Activated T-cell treated with anti-CD3 and anti-CD28 coated beads, Interleukin-2, amount 50 U/mL, for 24 hours (primary cell): ENCODE results near the gene GSAP.

Source experiments
- DNase-seq: peaks from one replicate; pipeline ENCODE4 v3.0.0-alpha.2; 2020
- H3K27ac Mint-ChIP-seq: 2 replicates; pipeline ENCODE4 v1.8.0; 2020; ENCODE audit warnings: mild to moderate bottlenecking, mixed read lengths
- H3K27me3 Mint-ChIP-seq: 2 replicates; pipeline ENCODE4 v1.8.0; 2020; ENCODE audit warnings: mixed read lengths
- H3K36me3 Mint-ChIP-seq: 2 replicates; pipeline ENCODE4 v1.8.0; 2020; ENCODE audit warnings: low read depth, mixed read lengths
- H3K4me1 Mint-ChIP-seq: 2 replicates; pipeline ENCODE4 v1.8.0; 2020; ENCODE audit warnings: low read depth, mixed read lengths
- H3K4me3 Mint-ChIP-seq: 2 replicates; pipeline ENCODE4 v1.8.0; 2020; ENCODE audit warnings: mild to moderate bottlenecking, moderate library complexity, mixed read lengths
- H3K9me3 Mint-ChIP-seq: 2 replicates; pipeline ENCODE4 v1.8.0; 2020; ENCODE audit warnings: mixed read lengths

Gene GSAP

GRCh38 chr7:77426521-77427051, 10.4 kb upstream of the GSAP start:
- Mint-ChIP-seq H3K27ac (no peak overlapping the region), H3K4me1 (peaks cover 26% of the 10 kb centered on the region), H3K36me3 (no peaks in the 10 kb centered on the region), H3K9me3 (no peaks in the 10 kb centered on the region), H3K4me3 (no peak overlapping the region), H3K27me3 (no peaks in the 10 kb centered on the region)
- no peak for DNase-seq

DNA sequence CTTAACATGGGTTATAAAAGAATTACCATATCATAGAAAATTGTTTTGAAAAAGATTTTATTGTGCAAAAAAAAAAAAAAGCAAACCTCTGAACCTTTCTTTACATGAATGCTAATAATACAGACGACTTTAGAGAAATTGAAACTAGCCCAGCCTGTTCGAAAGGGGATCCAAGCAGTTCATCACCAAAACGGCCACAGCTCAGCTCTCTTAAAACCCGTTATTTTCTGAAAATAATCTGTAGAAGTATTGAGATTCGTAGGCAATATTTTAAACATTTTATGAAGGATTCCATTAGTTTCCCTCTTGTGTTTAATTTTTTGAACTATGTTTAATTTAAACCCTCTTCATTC, 9.9 kb upstream of the GSAP start:
- Mint-ChIP-seq H3K27ac (no peak overlapping the region), H3K4me3 (no peak overlapping the region), H3K4me1 (peaks cover 26% of the 10 kb centered on the region), H3K36me3 (no peaks in the 10 kb centered on the region), H3K27me3 (no peaks in the 10 kb centered on the region), H3K9me3 (no peaks in the 10 kb centered on the region)
- DNase-seq = no peak

DNA sequence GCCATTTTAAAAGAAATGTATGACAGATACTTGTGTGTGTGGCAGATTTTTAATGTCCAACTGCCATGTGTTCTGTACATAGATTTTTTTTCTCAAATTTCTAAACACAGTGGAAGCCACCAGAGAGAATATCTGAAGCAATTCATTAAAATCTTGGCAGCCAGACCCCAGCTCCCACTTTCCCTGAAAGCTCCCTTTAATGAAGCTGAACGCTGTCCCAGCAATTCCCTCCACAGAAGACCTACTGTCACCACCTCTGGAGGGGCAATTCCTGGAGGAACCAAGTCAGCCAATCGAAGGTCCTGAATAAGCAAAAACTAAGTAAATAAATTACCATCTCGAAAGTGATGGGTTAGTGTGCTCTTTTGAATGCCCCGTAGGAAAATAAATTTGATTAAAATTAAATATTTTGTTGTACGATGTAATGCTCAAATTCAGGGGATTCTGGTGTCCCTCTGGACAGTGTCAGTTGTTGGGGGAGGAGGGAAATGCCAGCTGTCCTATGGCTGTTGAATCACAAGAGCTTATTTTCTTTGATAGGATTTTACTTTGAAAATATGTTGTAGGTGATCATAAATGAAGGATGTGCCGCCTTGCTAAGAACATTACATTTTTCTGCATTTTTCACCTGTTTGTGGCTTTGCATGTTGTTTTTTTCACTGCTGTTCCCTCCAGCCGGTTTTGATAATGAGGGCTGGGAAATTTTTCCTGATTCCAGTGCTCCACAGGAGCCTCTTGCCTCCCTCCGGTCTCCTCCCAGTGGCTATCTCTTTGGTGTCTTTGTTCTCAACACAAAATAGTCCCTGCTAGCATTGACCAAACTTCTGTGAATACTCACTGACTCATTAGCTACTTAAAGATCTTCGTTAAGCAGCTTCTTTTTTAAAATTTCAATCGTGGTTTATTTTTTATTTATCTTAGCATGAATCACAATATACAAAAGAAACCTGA, 9.2 kb upstream of the GSAP start:
- no peak for DNase-seq
- Mint-ChIP-seq H3K27ac (no peak overlapping the region), H3K4me3 (no peak overlapping the region)

DNA sequence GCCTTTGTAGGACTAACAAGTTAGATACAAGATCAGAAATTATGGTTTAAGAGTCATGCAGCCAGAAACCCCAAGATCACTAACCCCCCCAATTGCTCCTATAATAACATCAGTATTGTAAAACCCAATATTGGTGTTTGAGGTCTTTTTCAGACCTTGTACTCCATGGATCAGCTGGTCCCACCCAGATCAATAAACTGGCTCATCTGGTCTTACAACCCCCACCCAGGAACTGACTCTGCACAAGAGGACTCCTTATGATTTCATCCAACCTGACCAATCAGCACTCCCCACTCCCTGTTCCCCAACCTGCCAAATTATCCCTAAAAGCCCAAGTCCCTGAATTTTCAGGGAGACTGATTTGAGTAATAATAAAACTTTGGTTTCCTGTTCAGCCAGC, 6.4 kb upstream of the GSAP start:
- DNase-seq = no peak
- Mint-ChIP-seq H3K9me3 (no peaks in the 10 kb centered on the region), H3K27ac (no peak overlapping the region), H3K27me3 (no peaks in the 10 kb centered on the region), H3K4me3 (no peak overlapping the region), H3K4me1 (peaks cover 24% of the 10 kb centered on the region), H3K36me3 (no peaks in the 10 kb centered on the region)

More for the DNA sequence above, 9.2 kb upstream of the GSAP start:
- no peaks in the 10 kb centered on the region for H3K36me3 Mint-ChIP-seq
- H3K9me3 Mint-ChIP-seq = no peaks in the 10 kb centered on the region
- no peaks in the 10 kb centered on the region for H3K27me3 Mint-ChIP-seq
- H3K4me1 Mint-ChIP-seq = peaks cover 27% of the 10 kb centered on the region

GRCh38 chr7:77420986-77421672, 5.0 kb upstream of the GSAP start:
- Mint-ChIP-seq H3K9me3 (no peaks in the 10 kb centered on the region), H3K4me3 (no peak overlapping the region), H3K4me1 (peaks cover 22% of the 10 kb centered on the region), H3K36me3 (no peaks in the 10 kb centered on the region), H3K27me3 (peaks cover 3% of the 10 kb centered on the region), H3K27ac (no peak overlapping the region)
- no peak for DNase-seq

DNA sequence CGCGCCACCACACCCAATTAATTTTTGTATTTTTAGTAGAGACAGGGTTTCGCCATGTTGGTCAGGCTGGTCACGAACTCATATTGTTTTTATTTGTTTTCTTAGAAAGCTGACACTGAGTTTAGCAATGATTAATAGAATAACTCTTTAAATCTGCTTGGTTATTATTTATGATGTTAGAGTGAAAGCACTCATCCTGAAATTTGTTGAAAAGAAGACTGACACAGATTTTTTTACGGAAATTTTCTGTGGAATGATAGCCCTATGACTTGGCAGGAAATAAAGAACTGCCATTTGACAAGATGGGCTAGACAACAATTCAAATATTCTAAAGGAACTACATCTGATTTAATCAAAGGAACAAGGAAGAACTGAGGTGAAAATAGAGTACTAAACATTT, 4.3 kb upstream of the GSAP start:
- no peak overlapping the region for H3K4me3 Mint-ChIP-seq
- no peaks in the 10 kb centered on the region for H3K36me3 Mint-ChIP-seq
- H3K27me3 Mint-ChIP-seq = peaks cover 3% of the 10 kb centered on the region
- peaks cover 22% of the 10 kb centered on the region for H3K4me1 Mint-ChIP-seq
- no peaks in the 10 kb centered on the region for H3K9me3 Mint-ChIP-seq
- H3K27ac Mint-ChIP-seq = no peak overlapping the region
- no peak for DNase-seq

GRCh38 chr7:77419102-77419501, 3.0 kb upstream of the GSAP start:
- no peaks in the 10 kb centered on the region for H3K9me3 Mint-ChIP-seq
- peaks cover 32% of the 10 kb centered on the region for H3K4me1 Mint-ChIP-seq
- no peak overlapping the region for H3K4me3 Mint-ChIP-seq
- H3K27ac Mint-ChIP-seq = no peak overlapping the region
- DNase-seq = no peak
- H3K36me3 Mint-ChIP-seq = no peaks in the 10 kb centered on the region
- peaks cover 5% of the 10 kb centered on the region for H3K27me3 Mint-ChIP-seq

GRCh38 chr7:77417801-77418200, 1.7 kb upstream of the GSAP start:
- Mint-ChIP-seq H3K36me3 (no peaks in the 10 kb centered on the region), H3K4me1 (peaks cover 37% of the 10 kb centered on the region), H3K9me3 (no peaks in the 10 kb centered on the region), H3K4me3 (no peak overlapping the region), H3K27ac (no peak overlapping the region), H3K27me3 (peaks cover 5% of the 10 kb centered on the region)
- no peak for DNase-seq

- Mint-ChIP-seq H3K27ac (no peak overlapping the region), H3K4me1 (peaks cover 39% of the 10 kb centered on the region)
Observed at GRCh38 chr7:77416621-77417371, 647 bp upstream of the GSAP start.

DNA sequence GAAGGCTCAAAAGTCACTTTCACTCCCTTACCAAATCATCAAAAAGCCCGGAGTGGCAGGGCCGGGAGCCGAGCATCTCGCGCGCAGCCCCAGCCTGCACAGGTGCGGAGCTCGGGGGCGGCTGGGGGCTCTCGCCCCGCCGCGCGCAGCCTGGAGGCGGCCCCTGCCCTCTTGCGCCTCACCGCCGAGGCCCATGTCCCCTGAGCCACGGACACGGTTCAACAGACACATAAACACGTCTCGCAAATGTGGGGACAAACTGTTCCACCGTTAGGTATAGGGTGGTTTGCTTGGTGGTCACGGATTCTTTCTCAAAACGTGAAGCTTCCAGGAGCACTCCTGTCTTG, 700 bp downstream of the GSAP start:
- Mint-ChIP-seq H3K4me3 (peak overlapping the region; percentile 67), H3K9me3 (no peaks in the 10 kb centered on the region), H3K27ac (no peak overlapping the region), H3K36me3 (no peaks in the 10 kb centered on the region), H3K4me1 (peaks cover 42% of the 10 kb centered on the region), H3K27me3 (peaks cover 5% of the 10 kb centered on the region)
- peak; percentile 57 for DNase-seq

More at GRCh38 chr7:77416621-77417371, 647 bp upstream of the GSAP start:
- no peak for DNase-seq
- Mint-ChIP-seq H3K27me3 (peaks cover 5% of the 10 kb centered on the region), H3K9me3 (no peaks in the 10 kb centered on the region), H3K36me3 (no peaks in the 10 kb centered on the region), H3K4me3 (peak overlapping the region; percentile 66)

DNA sequence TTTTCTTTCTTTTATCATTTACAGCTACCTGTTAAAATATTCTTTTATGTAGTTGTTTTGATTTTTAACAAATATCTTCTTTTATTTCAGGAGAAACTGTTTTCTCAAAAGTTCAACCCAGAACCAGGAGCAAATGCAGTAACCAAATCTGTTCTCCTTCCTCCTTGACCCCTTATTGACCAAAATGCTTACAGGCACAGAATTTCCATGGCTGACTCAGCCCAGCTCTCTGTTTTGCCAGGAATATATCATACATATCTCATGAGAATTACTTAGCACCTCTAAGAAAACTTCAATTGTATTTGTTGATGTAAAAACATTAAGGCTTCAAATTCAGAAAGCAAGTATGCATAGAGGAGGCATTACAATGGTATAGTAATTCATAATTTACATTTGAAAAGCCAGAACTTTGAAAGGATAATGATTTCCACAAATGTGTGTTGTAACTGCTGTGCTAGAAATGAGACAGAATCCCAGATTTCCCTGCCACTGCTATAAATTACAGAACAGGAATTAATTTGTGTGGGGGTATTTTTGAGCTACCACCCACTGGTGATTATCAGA, 2.2 kb downstream of the GSAP start:
- Mint-ChIP-seq H3K36me3 (no peaks in the 10 kb centered on the region), H3K27ac (no peak overlapping the region), H3K9me3 (no peaks in the 10 kb centered on the region), H3K27me3 (peaks cover 5% of the 10 kb centered on the region), H3K4me1 (peaks cover 38% of the 10 kb centered on the region), H3K4me3 (no peak overlapping the region)
- DNase-seq = no peak

GRCh38 chr7:77413128-77413527, 3.0 kb downstream of the GSAP start:
- H3K27ac Mint-ChIP-seq = no peak overlapping the region
- H3K4me3 Mint-ChIP-seq = no peak overlapping the region
- H3K4me1 Mint-ChIP-seq = peaks cover 30% of the 10 kb centered on the region
- H3K9me3 Mint-ChIP-seq = no peaks in the 10 kb centered on the region
- DNase-seq = no peak
- H3K27me3 Mint-ChIP-seq = peaks cover 5% of the 10 kb centered on the region
- no peaks in the 10 kb centered on the region for H3K36me3 Mint-ChIP-seq

DNA sequence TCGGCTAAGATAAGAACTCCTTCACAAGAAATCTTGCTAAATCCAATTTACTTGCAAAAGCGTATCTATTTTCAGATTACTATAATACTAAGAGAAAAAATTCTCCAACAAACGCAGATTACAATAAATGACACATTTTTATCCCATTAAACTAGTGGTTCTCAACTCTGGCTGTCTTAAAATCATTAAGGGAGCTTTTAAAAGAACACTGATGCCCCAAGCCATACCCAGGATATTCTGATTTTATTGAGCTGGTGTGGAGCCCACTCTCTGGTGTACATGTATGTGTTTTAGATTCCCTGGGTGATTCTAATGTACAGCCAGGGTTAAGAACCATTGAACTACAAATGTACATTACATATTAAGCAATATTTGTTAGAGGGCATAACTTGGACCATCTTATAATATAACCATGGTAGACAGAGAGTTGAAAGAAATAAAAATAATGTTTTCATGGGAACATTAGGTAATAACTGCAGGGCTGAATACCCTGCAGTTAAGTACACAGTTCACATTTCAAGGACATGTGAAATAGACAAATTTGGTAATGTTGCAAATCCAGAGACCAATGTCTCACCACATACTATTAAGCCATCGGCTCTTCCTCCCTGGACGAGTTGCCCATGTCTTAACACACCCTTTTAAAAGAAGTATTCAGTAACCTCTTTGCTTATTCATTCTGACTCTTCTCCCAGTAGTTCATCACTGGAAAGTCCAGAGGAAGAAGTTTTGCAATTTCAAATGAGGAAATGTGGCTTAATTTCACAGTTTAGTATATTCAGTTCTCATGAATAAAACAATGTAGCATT, 6.2 kb downstream of the GSAP start:
- no peak for DNase-seq
- peaks cover 22% of the 10 kb centered on the region for H3K4me1 Mint-ChIP-seq
- H3K9me3 Mint-ChIP-seq = no peaks in the 10 kb centered on the region
- no peak overlapping the region for H3K4me3 Mint-ChIP-seq
- H3K36me3 Mint-ChIP-seq = no peaks in the 10 kb centered on the region
- no peak overlapping the region for H3K27ac Mint-ChIP-seq
- H3K27me3 Mint-ChIP-seq = peaks cover 1% of the 10 kb centered on the region
